Endothelial cell of umbilical vein (primary cell): Measurements from ENCODE around the gene NR2C2. TPM values are rescaled to one million over a fixed set of nuclear protein-coding genes. Genes with fewer than 3 reads are reported as not detected.

Source experiments
- BruUV-seq: library from RNA; stranded (reverse); fragments of 400-500 nt; replicated peaks from 2 replicates; lab custom pipeline; 2021; lab: Mats Ljungman, UMichigan
- CTCF ChIA-PET: fragments of 300-600, 350-600 bp; sonication (Branson Sonifier 250); formaldehyde crosslinking; loops from one replicate; lab custom pipeline; 2021; ENCODE audit warnings: antibody characterized with exemption, inconsistent platforms; lab: Charles Lee
- POLR2A ChIA-PET: fragments of 300-600, 350-600 bp; sonication (Branson Sonifier 250); formaldehyde crosslinking; loops from one replicate; lab custom pipeline; 2021; ENCODE audit warnings: antibody characterized with exemption, inconsistent platforms; lab: Charles Lee
- DNase-seq: peaks from one replicate; pipeline ENCODE4 v3.0.0-alpha.2; 2011; ENCODE audit warnings: low read depth, low spot score
- FAIRE-seq: peaks from 2 replicates; lab custom pipeline; 2011; peaks lifted over from hg19 to GRCh38; lab: Jason Lieb, UNC
- H2AFZ ChIP-seq: 2 replicates; pipeline ENCODE4 v1.6.0; 2012; ENCODE audit warnings: low read depth, low read length, control low read depth, inconsistent platforms
- H3K27ac ChIP-seq: 2 replicates; pipeline ENCODE4 v1.5.1; 2011; ENCODE audit warnings: low read depth, mild to moderate bottlenecking, control low read depth, low read length, moderate library complexity; ENCODE audit not compliant: insufficient read depth
- H3K27me3 ChIP-seq, 2 experiments: 2 replicates each; pipeline versions ENCODE4 v1.6.0 to v1.6.1; 2011; ENCODE audit warnings: low read length in 2 of 2, mixed read lengths in 1 of 2; ENCODE audit not compliant: control insufficient read depth in 2 of 2, insufficient read depth in 2 of 2
- H3K36me3 ChIP-seq, 2 experiments: 2 replicates in 1 of 2; 3 replicates in 1 of 2; pipeline ENCODE4 v1.5.1; 2011; ENCODE audit warnings: low read length in 2 of 2, mild to moderate bottlenecking in 1 of 2, moderate library complexity in 1 of 2; ENCODE audit not compliant: control insufficient read depth in 2 of 2, insufficient read depth in 2 of 2; ENCODE audit errors: extremely low read depth in 1 of 2
- H3K4me1 ChIP-seq: 3 replicates; pipeline ENCODE4 v1.5.1; 2011; ENCODE audit warnings: mild to moderate bottlenecking, low read length; ENCODE audit not compliant: control insufficient read depth, insufficient read depth; ENCODE audit errors: extremely low read depth
- H3K4me2 ChIP-seq: 2 replicates; pipeline ENCODE4 v1.6.1; 2011; ENCODE audit warnings: low read length, control low read depth, mixed read lengths; ENCODE audit not compliant: insufficient read depth
- H3K4me3 ChIP-seq, 3 experiments: fragments of 200-600 bp in 1 of 3; sonication (generic), shearing (Covaris generic) in 1 of 3; replicated peaks in 1 of 3; 2 replicates each; pipeline ENCODE4 v1.5.1; 2011 to 2016; ENCODE audit warnings: control low read depth in 3 of 3, low read length in 3 of 3, mild to moderate bottlenecking in 2 of 3, inconsistent platforms in 1 of 3, low read depth in 1 of 3, moderate library complexity in 1 of 3; ENCODE audit not compliant: insufficient read depth in 1 of 3
- H3K79me2 ChIP-seq: 2 replicates; pipeline ENCODE4 v1.6.0; 2012; ENCODE audit warnings: low read length, inconsistent platforms; ENCODE audit not compliant: control insufficient read depth, insufficient read depth
- H3K9ac ChIP-seq: replicated peaks from 2 replicates; pipeline ENCODE3; 2011; ENCODE audit warnings: low read length, control low read depth; ENCODE audit not compliant: insufficient read depth; ENCODE audit errors: extremely low read depth
- H3K9me1 ChIP-seq: replicated peaks from 3 replicates; pipeline ENCODE4 v1.6.0; 2011; ENCODE audit warnings: mild to moderate bottlenecking, low read length; ENCODE audit not compliant: control insufficient read depth, insufficient read depth; ENCODE audit errors: extremely low read depth
- H3K9me3 ChIP-seq: replicated peaks from 2 replicates; pipeline ENCODE4 v1.5.1; 2012; ENCODE audit warnings: low read length, inconsistent platforms; ENCODE audit not compliant: control insufficient read depth, insufficient read depth
- H4K20me1 ChIP-seq: replicated peaks from 2 replicates; pipeline ENCODE3; 2011; ENCODE audit warnings: mild to moderate bottlenecking, low read length; ENCODE audit not compliant: control insufficient read depth, insufficient read depth; ENCODE audit errors: extremely low read depth
- CTCF ChIP-seq, 2 donors: IDR thresholded peaks; 1 replicate in 1 of 2; 2 replicates in 1 of 2; pipeline ENCODE4 v1.5.1; 2011; ENCODE audit warnings: low read length in 2 of 2, mild to moderate bottlenecking in 2 of 2, moderate library complexity in 2 of 2, control low read depth in 1 of 2, inconsistent platforms in 1 of 2, low read depth in 1 of 2; ENCODE audit not compliant: insufficient read depth in 1 of 2; ENCODE audit errors: extremely low read depth in 1 of 2
- EZH2 ChIP-seq: IDR thresholded peaks from 2 replicates; pipeline ENCODE4 v1.6.1; 2012; ENCODE audit warnings: borderline replicate concordance, low read depth, mild to moderate bottlenecking, moderate library complexity, low read length, inconsistent platforms; ENCODE audit not compliant: severe bottlenecking
- FOS ChIP-seq: IDR thresholded peaks from 2 replicates; pipeline ENCODE4 v1.6.1; 2011; ENCODE audit warnings: mild to moderate bottlenecking, low read length, moderate library complexity, borderline replicate concordance; ENCODE audit not compliant: insufficient read depth
- GATA2 ChIP-seq: IDR thresholded peaks from 2 replicates; pipeline ENCODE4 v1.7.0; 2011; ENCODE audit warnings: low read depth, mild to moderate bottlenecking, moderate library complexity, mixed read lengths, low read length; ENCODE audit not compliant: insufficient read length, insufficient read depth
- JUN ChIP-seq: IDR thresholded peaks from 2 replicates; pipeline ENCODE4 v1.6.1; 2011; ENCODE audit warnings: borderline replicate concordance, low read depth; ENCODE audit not compliant: insufficient read length, insufficient read depth
- MAX ChIP-seq: IDR thresholded peaks from 2 replicates; pipeline ENCODE4 v1.6.1; 2011; ENCODE audit not compliant: insufficient read depth, insufficient read length
- MYC ChIP-seq: IDR thresholded peaks from one replicate; pipeline ENCODE4 v1.6.1; 2011; ENCODE audit warnings: mild to moderate bottlenecking, low read depth, low read length
- POLR2A ChIP-seq: IDR thresholded peaks from 2 replicates; pipeline ENCODE4 v1.6.1; 2012; ENCODE audit warnings: low read depth, mild to moderate bottlenecking, control low read depth, low read length
- POLR2AphosphoS5 ChIP-seq: IDR thresholded peaks from 2 replicates; pipeline ENCODE4 v1.6.1; 2012; ENCODE audit warnings: low read depth, mild to moderate bottlenecking, control low read depth, low read length, moderate library complexity; ENCODE audit not compliant: insufficient read depth
- dilution Hi-C: fragments of 300-500 bp; cut with MboI; formaldehyde crosslinking; loops from one replicate; pipeline ENCODE4 v1.15.0; 2019; ENCODE audit warnings: low sequenced_read_pairs; ENCODE audit not compliant: extremely low pct_ligation_motif_present
- intact Hi-C: fragments of 100-400 bp; cut with micrococcal nuclease; formaldehyde crosslinking; loops from one replicate; pipeline ENCODE4 v1.10.0; 2022
- polyA plus RNA-seq, 4 experiments: library from polyadenylated mRNA; depleted of rRNA in 3 of 4; stranded (reverse) in 3 of 4; unstranded in 1 of 4; fragments of >200 nt; gene quantifications; 2 replicates each; pipeline versions ENCODE4 v1.2.1 to v1.2.3, GENCODE V29; 2011 to 2012; ENCODE audit warnings: missing spikeins in 1 of 4
- total RNA-seq: library from RNA; stranded (reverse); gene quantifications from 2 replicates; pipeline ENCODE4 v1.2.3, GENCODE V29; 2021

NR2C2 gene
- total and polyA plus RNA-seq, 2 donors (not counting 3 experiments of a cell fraction or from before 2014, with no cell fraction given): 20.3 to 59.8 TPM

- Histone ChIP-seq H3K4me1 (peaks cover 36% of the 10 kb centered on the region), H3K27me3 (no peaks in the 10 kb centered on the region), H4K20me1 (no peaks in the 10 kb centered on the region), H3K4me3 (no peak overlapping the region), H3K9ac (no peak overlapping the region), H3K9me1 (no peaks in the 10 kb centered on the region), H3K79me2 (peaks cover 10% of the 10 kb centered on the region), H2AFZ (no peak overlapping the region), H3K36me3 (peaks cover 20% of the 10 kb centered on the region in 2 experiments), H3K9me3 (no peaks in the 10 kb centered on the region), H3K4me2 (no peak overlapping the region), H3K27ac (peak overlapping the region; percentile 31)
- CTCF ChIA-PET: interaction anchor here (1.6 kb wide), 1 partner anchor 10 kb away, joined by 6 read pairs; no protein-coding TSS in a partner anchor
- POLR2A ChIA-PET: no interaction called here
- dilution Hi-C loops (no loop called here), intact Hi-C loops (loop anchor here (10.0 kb wide), 1 partner anchor 237 kb away; no protein-coding TSS in a partner anchor)
- BruUV-seq: no TSS peak
- DNase-seq: no peak
- no peak for TF ChIP-seq MAX
- TF ChIP-seq CTCF (IDR thresholded peaks at IDR 0.05; ENCODE audit: extremely low read depth in 1 of 2, insufficient read depth in 1 of 2, low read depth in 1 of 2, low read length in 2 of 2): no peak
- no peak for TF ChIP-seq GATA2
- no peak for TF ChIP-seq FOS
- TF ChIP-seq POLR2A: no peak
- TF ChIP-seq JUN: no peak
- no peak for TF ChIP-seq POLR2AphosphoS5
- TF ChIP-seq EZH2: no peak
- no peak for TF ChIP-seq MYC
- no peak for FAIRE-seq
These were observed 94.6 kb downstream of the NR2C2 start for GRCh38 chr3:15041950-15042349.
